Parathyroid adenoma (tissue), 2 donors: ENCODE data around the gene AMPD3.

Experiments
- H2AFZ ChIP-seq: fragments of 300-600 bp; sonication (generic); one replicate; pipeline ENCODE4 v1.7.0; 2017; ENCODE audit warnings: antibody characterized with exemption, mild to moderate bottlenecking
- H3K27ac ChIP-seq: fragments of 300-600 bp; sonication (generic); one replicate; pipeline ENCODE4 v1.7.0; 2017
- H3K27me3 ChIP-seq: fragments of 300-600 bp; sonication (generic); one replicate; pipeline ENCODE4 v1.7.0; 2017; ENCODE audit warnings: low read length; ENCODE audit not compliant: control insufficient read depth, insufficient read depth
- H3K36me3 ChIP-seq: fragments of 300-600 bp; sonication (generic); one replicate; pipeline ENCODE4 v1.7.0; 2017; ENCODE audit warnings: low read length; ENCODE audit not compliant: control insufficient read depth, insufficient read depth
- H3K4me1 ChIP-seq: fragments of 300-600 bp; sonication (generic); one replicate; pipeline ENCODE4 v1.7.0; 2017; ENCODE audit warnings: control low read depth
- H3K4me2 ChIP-seq: fragments of 300-600 bp; sonication (generic); one replicate; pipeline ENCODE4 v1.7.0; 2017; ENCODE audit warnings: low read length
- H3K4me3 ChIP-seq: fragments of 300-600 bp; sonication (generic); one replicate; pipeline ENCODE4 v1.7.0; 2017; ENCODE audit warnings: low read depth, low read length
- H3K79me2 ChIP-seq: fragments of 300-600 bp; sonication (generic); one replicate; pipeline ENCODE4 v1.7.0; 2017; ENCODE audit warnings: control low read depth
- H3K9ac ChIP-seq: fragments of 300-600 bp; sonication (generic); one replicate; pipeline ENCODE4 v1.7.0; 2017; ENCODE audit warnings: mild to moderate bottlenecking
- H3K9me3 ChIP-seq: fragments of 300-600 bp; sonication (generic); one replicate; pipeline ENCODE4 v1.7.0; 2017; ENCODE audit warnings: low read length; ENCODE audit not compliant: control insufficient read depth
- TF ChIP-seq, protein P1 (sequence below): fragments of 300-600 bp; sonication (generic); IDR thresholded peaks from one replicate; pipeline ENCODE4 v1.7.0; 2017; ENCODE audit warnings: antibody characterized with exemption, mild to moderate bottlenecking
- donor health status: primary hyperparathyroidism.

Gene AMPD3

DNA sequence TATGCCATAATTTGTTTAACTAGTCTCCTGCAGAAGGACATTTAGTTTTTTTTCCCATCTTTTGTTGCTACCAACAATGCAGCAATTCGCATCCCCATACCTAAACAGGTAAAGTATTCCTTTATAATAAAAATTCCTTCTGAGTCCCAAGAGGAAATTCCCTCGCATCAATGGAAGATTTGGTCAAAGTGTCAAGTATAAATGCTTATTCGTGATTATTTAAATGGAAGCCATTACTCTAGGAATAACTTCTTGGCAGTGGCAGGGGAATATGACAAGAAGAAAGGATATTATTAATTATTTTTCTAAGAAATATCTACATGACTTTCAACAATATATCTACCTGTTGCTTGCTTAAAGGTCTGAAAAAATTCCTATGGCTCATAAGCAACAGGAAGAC, 60.4 kb downstream of the AMPD3 start:
- H3K79me2 ChIP-seq = no peaks in the 10 kb centered on the region
- H3K4me1 ChIP-seq = no peaks in the 10 kb centered on the region
- TF ChIP-seq, protein P1, sequence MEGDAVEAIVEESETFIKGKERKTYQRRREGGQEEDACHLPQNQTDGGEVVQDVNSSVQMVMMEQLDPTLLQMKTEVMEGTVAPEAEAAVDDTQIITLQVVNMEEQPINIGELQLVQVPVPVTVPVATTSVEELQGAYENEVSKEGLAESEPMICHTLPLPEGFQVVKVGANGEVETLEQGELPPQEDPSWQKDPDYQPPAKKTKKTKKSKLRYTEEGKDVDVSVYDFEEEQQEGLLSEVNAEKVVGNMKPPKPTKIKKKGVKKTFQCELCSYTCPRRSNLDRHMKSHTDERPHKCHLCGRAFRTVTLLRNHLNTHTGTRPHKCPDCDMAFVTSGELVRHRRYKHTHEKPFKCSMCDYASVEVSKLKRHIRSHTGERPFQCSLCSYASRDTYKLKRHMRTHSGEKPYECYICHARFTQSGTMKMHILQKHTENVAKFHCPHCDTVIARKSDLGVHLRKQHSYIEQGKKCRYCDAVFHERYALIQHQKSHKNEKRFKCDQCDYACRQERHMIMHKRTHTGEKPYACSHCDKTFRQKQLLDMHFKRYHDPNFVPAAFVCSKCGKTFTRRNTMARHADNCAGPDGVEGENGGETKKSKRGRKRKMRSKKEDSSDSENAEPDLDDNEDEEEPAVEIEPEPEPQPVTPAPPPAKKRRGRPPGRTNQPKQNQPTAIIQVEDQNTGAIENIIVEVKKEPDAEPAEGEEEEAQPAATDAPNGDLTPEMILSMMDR = no peak
- no peak overlapping the region for H3K27ac ChIP-seq
- H3K4me2 ChIP-seq = no peak overlapping the region
- H3K9me3 ChIP-seq = no peaks in the 10 kb centered on the region
- H2AFZ ChIP-seq = no peak overlapping the region
- H3K9ac ChIP-seq = no peak overlapping the region
- H3K4me3 ChIP-seq = no peak overlapping the region
- H3K36me3 ChIP-seq = no peaks in the 10 kb centered on the region
- no peaks in the 10 kb centered on the region for H3K27me3 ChIP-seq

DNA sequence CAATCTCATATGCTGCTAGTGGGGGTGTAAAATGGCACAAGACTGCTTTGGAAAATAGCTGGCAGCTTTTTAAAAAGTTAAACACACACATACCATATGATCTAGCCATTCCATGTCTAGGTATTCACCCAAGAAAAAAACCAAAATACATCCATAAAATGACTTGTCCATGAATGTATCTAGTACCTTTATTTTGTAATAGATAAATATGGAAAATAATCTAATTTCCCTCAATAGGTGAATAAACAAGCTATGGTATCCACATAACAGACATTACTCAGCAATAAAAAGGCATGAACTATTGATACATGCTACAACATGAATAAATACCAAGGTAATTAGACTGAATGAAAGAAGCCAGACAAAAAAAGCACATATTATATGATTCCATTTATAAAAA, 63.1 kb downstream of the AMPD3 start:
- H3K4me1 ChIP-seq = peaks cover under 1% of the 10 kb centered on the region
- H3K4me3 ChIP-seq = no peak overlapping the region
- H3K9ac ChIP-seq = no peak overlapping the region
- no peaks in the 10 kb centered on the region for H3K36me3 ChIP-seq
- H3K79me2 ChIP-seq = no peaks in the 10 kb centered on the region
- no peak overlapping the region for H3K27ac ChIP-seq
- H2AFZ ChIP-seq = no peak overlapping the region
- H3K9me3 ChIP-seq = no peaks in the 10 kb centered on the region
- H3K4me2 ChIP-seq = no peak overlapping the region
- H3K27me3 ChIP-seq = no peaks in the 10 kb centered on the region
- TF ChIP-seq, protein P1 = no peak

DNA sequence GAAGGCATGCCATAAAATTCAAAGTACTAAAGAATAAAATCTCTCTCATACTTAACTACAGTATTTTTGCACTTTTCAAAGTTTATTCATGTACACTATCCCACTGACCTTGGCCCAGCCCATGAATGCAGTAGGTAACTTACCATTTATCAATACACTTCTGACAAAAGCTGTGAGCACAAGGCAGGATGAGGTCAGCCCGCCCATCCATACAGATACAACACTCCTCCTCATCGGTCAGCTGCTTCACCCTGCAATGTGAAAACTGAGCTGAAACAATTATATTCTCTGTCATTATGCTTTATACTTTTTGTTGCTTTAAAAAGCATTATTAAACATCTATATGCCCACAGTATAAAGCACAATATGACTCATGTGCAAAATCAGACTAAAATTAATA, 63.8 kb downstream of the AMPD3 start:
- no peak overlapping the region for H3K27ac ChIP-seq
- H3K4me1 ChIP-seq = peaks cover 4% of the 10 kb centered on the region
- H2AFZ ChIP-seq = no peak overlapping the region
- H3K9me3 ChIP-seq = no peaks in the 10 kb centered on the region
- H3K79me2 ChIP-seq = no peaks in the 10 kb centered on the region
- H3K4me3 ChIP-seq = no peak overlapping the region
- TF ChIP-seq, protein P1 = no peak
- no peaks in the 10 kb centered on the region for H3K27me3 ChIP-seq
- H3K36me3 ChIP-seq = no peaks in the 10 kb centered on the region
- H3K9ac ChIP-seq = no peak overlapping the region
- H3K4me2 ChIP-seq = no peak overlapping the region

DNA sequence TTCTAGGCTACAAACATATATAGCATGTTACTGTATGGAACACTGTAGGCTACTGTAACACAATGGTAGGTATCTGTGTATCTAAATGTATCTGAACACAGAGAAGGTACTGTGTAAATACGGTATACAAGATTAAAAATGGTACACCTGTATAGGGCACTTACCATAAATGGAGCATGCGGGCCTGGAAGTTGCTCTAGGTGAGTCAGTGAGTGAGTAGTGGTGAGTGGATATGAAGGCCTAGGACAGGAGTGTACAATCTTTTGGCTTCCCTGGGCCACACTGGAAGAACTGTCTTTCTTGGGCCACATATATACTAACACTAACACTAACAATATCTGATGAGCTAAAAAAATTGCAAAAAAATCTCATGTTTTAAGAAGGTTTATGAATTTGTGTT, 64.6 kb downstream of the AMPD3 start:
- Histone ChIP-seq H3K9ac (no peak overlapping the region), H3K4me2 (no peak overlapping the region), H3K27ac (no peak overlapping the region), H3K27me3 (no peaks in the 10 kb centered on the region), H3K79me2 (no peaks in the 10 kb centered on the region), H3K36me3 (no peaks in the 10 kb centered on the region), H2AFZ (no peak overlapping the region), H3K4me3 (no peak overlapping the region), H3K4me1 (peaks cover 4% of the 10 kb centered on the region), H3K9me3 (no peaks in the 10 kb centered on the region)
- TF ChIP-seq, protein P1 = no peak

DNA sequence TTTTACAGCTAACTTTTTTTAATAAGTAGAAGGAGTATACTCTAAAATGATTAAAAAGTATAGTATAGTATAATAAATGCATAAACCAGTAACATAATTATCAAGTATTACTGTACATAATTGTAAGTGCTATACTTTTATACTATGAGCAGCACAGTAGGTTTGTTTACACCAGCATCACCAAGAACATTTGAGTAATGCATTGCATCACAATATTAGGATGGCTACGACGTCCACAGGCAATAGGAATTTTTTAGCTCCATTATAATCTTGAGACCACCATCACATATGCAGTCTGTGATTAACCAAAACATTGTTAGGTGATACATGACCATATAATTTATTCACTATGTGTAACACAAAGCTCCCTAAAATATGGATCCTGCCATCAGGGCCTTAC, 65.5 kb downstream of the AMPD3 start:
- Histone ChIP-seq H2AFZ (no peak overlapping the region), H3K9ac (no peak overlapping the region), H3K36me3 (no peaks in the 10 kb centered on the region), H3K4me1 (peaks cover 4% of the 10 kb centered on the region), H3K27me3 (no peaks in the 10 kb centered on the region), H3K4me3 (no peak overlapping the region), H3K4me2 (no peak overlapping the region), H3K27ac (no peak overlapping the region), H3K79me2 (no peaks in the 10 kb centered on the region), H3K9me3 (no peaks in the 10 kb centered on the region)
- TF ChIP-seq, protein P1 = no peak
